ENCODE measurements around the gene AIFM3.

Gene AIFM3

GRCh38 chr22:20991252-20992055 is 24.4 kb downstream of the AIFM3 start:
- Histone ChIP-seq H3K27ac (no peak overlapping the region), H3K4me3 (no peak overlapping the region)
- no peak for DNase-seq (ENCODE audit: low spot score)

GRCh38 chr22:20992056-20992442 is 25.0 kb downstream of the AIFM3 start:
- Histone ChIP-seq H3K27ac (no peak overlapping the region), H3K4me3 (no peak overlapping the region)
- no peak for DNase-seq (ENCODE audit: low spot score)
- TF ChIP-seq CTCF (IDR thresholded peaks at IDR 0.05) = no peak

More at GRCh38 chr22:20991252-20992055, 24.4 kb downstream of the AIFM3 start:
- no peak for TF ChIP-seq CTCF (IDR thresholded peaks at IDR 0.05)

GRCh38 chr22:20992456-20993303 is 25.6 kb downstream of the AIFM3 start:
- Histone ChIP-seq H3K27ac (no peak overlapping the region), H3K4me3 (no peak overlapping the region)
- DNase-seq (ENCODE audit: low spot score) = no peak
- no peak for TF ChIP-seq CTCF (IDR thresholded peaks at IDR 0.05)

- no peak for DNase-seq (ENCODE audit: low spot score)
- no peak overlapping the region for H3K4me3 ChIP-seq
Observed at GRCh38 chr22:20993304-20994127, 26.5 kb downstream of the AIFM3 start.

GRCh38 chr22:20994128-20994901 is 27.3 kb downstream of the AIFM3 start:
- TF ChIP-seq CTCF (IDR thresholded peaks at IDR 0.05) = no peak
- Histone ChIP-seq H3K27ac (no peak overlapping the region), H3K4me3 (no peak overlapping the region)
- DNase-seq (ENCODE audit: low spot score) = no peak

More at GRCh38 chr22:20993304-20994127, 26.5 kb downstream of the AIFM3 start:
- no peak for TF ChIP-seq CTCF (IDR thresholded peaks at IDR 0.05)
- no peak overlapping the region for H3K27ac ChIP-seq

- H3K27ac ChIP-seq = no peak overlapping the region
- no peak for TF ChIP-seq CTCF (IDR thresholded peaks at IDR 0.05)
- DNase-seq (ENCODE audit: low spot score) = no peak
- H3K4me3 ChIP-seq = no peak overlapping the region
Observed at GRCh38 chr22:20994902-20995241, 27.8 kb downstream of the AIFM3 start.
